Fibroblast of pulmonary artery (primary cell): Measurements from ENCODE around the gene PARD6A.

Experiments used
- DNase-seq: peaks from one replicate; pipeline ENCODE4 v3.0.0-alpha.2; 2010; ENCODE audit warnings: low read depth
- H3K4me3 ChIP-seq: replicated peaks from 2 replicates; pipeline ENCODE4 v1.5.1; 2011; ENCODE audit warnings: low read depth, mild to moderate bottlenecking, control low read depth, low read length, moderate library complexity
- TF ChIP-seq, protein P1 (sequence below): IDR thresholded peaks from 2 replicates; pipeline ENCODE4 v1.5.1; 2011; ENCODE audit warnings: mild to moderate bottlenecking, control low read depth, low read length, inconsistent platforms; ENCODE audit errors: missing control alignments

The PARD6A gene

DNA sequence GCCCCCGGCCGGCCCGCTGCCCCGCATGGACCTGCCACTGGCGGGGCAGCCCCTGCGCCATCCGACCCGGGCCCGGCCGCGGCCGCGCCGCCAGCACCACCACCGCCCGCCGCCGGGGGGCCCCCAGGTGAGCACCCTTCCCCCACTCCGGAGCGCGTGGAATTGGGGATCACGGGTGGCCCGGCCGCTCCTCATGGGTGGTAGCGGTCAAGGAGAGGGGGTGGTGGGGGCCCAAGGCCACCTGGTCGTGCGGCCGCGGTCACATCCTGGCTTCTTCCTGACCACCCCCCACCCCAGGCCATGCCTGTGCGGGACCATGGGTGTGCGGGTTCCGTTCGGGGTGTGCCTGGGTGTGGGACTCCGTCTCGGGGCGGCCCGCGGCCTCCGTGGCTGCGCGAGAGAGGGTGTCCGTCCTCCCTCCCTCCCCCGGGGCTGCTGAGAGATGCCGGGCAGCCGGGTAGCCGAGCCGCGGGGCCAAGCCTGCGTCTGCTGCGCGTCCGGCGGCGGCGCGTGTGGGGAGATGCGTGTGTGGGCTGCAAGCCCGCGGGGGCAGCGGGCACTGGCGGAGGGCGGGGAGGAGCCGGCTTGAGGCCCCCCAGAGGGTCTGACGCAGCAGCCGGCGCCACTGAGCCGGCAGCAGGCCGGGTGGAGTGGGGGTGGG is 7.5 kb upstream of the PARD6A start:
- TF ChIP-seq, protein P1, sequence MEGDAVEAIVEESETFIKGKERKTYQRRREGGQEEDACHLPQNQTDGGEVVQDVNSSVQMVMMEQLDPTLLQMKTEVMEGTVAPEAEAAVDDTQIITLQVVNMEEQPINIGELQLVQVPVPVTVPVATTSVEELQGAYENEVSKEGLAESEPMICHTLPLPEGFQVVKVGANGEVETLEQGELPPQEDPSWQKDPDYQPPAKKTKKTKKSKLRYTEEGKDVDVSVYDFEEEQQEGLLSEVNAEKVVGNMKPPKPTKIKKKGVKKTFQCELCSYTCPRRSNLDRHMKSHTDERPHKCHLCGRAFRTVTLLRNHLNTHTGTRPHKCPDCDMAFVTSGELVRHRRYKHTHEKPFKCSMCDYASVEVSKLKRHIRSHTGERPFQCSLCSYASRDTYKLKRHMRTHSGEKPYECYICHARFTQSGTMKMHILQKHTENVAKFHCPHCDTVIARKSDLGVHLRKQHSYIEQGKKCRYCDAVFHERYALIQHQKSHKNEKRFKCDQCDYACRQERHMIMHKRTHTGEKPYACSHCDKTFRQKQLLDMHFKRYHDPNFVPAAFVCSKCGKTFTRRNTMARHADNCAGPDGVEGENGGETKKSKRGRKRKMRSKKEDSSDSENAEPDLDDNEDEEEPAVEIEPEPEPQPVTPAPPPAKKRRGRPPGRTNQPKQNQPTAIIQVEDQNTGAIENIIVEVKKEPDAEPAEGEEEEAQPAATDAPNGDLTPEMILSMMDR: no peak
- peak overlapping the region; percentile 45 for H3K4me3 ChIP-seq
- no peak for DNase-seq

DNA sequence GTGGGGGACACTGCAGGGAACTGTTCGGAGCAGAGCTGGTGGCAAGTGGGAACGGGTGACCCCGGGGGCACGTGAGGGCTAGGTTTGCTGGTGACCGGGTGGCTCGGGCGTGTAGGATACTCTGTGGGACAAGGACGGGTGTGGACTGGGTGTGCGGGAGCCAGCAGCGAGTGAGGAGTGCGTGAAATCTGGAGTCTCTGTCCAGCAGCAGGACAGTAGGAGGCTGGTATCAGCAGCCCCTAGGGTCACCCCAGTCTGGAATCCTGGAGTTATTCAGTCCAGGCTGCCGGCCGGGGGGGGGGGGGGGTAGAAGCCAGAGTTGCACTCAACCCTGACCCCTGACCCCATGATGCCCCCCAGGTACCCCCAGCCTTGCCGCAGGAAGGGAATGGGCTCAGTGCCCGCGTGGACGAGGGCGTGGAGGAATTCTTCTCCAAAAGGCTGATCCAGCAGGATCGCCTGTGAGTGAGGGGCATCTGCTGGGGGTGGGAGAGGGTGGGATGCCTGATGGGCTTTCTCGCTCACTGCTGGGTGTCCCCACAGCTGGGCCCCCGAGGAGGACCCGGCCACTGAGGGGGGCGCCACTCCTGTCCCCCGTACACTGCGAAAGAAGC is 6.9 kb upstream of the PARD6A start:
- TF ChIP-seq, protein P1: no peak
- peak overlapping the region; percentile 14 for H3K4me3 ChIP-seq
- DNase-seq: no peak

DNA sequence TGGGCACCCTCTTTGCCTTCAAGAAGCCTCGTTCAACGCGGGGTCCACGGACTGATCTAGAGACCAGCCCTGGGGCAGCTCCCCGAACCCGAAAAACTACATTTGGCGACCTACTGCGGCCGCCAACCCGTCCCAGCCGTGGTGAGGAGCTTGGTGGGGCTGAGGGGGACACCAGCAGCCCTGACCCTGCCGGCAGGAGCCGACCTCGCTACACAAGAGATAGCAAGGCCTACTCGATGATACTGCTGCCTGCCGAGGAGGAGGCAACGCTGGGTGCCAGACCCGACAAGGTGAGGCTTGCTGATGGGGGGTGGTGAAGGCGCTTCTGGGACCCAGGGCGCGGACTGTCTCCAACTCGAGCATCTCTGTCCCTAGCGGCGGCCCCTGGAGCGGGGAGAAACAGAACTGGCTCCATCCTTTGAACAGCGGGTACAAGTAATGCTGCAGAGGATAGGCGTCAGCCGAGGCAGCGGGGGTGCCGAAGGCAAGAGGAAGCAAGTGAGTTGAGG is 6.3 kb upstream of the PARD6A start:
- DNase-seq: no peak
- TF ChIP-seq, protein P1: no peak
- no peak overlapping the region for H3K4me3 ChIP-seq

DNA sequence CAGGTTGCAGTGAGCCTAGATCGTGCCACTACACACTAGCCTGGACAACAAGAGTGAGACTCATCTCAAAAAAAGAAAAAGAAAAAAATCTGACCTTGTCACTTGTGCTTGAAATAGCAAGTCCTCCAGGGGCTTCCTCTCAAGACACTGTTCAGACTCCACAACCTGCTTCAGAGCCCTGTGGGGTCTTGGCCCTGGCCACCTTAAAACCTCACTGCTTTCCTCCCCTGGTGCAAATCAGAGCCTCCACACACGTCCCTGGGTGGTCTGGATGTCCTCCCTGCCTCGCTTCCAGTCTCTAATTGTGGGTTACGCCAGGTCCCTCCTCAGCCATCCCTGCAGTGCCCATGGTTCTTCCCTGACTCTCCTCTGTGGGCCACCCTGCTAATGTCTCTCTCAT is 5.4 kb upstream of the PARD6A start:
- no peak overlapping the region for H3K4me3 ChIP-seq
- TF ChIP-seq, protein P1: no peak
- DNase-seq: no peak

DNA sequence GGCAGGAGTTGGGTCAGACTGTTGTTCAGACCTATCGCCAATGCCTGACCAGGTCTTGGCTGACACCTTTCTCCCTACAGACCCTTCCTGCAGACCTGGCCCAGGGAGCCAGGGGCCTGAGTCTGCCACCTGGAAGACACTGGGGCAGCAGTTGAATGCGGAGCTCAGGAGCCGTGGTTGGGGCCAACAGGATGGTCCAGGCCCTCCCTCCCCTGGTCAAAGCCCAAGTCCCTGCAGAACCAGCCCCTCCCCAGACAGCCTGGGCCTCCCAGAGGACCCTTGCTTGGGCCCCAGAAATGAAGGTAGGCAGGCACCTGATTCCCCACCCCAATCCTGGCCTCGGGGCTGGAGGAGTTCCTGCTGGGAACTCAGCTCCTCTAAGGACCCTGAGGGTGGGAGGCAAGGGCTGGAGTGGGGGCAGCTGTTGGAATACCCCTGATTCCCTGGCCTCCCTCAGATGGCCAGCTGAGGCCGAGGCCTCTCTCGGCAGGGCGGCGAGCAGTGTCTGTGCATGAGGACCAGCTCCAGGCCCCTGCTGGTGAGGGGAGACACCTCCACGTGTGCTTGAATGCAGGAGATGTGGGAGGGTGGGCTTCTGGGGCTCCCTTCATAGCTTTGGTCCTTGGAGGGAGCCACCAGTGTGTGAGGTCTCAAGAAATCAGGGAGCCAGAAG is 4.3 kb upstream of the PARD6A start:
- H3K4me3 ChIP-seq: no peak overlapping the region
- TF ChIP-seq, protein P1: no peak
- no peak for DNase-seq

DNA sequence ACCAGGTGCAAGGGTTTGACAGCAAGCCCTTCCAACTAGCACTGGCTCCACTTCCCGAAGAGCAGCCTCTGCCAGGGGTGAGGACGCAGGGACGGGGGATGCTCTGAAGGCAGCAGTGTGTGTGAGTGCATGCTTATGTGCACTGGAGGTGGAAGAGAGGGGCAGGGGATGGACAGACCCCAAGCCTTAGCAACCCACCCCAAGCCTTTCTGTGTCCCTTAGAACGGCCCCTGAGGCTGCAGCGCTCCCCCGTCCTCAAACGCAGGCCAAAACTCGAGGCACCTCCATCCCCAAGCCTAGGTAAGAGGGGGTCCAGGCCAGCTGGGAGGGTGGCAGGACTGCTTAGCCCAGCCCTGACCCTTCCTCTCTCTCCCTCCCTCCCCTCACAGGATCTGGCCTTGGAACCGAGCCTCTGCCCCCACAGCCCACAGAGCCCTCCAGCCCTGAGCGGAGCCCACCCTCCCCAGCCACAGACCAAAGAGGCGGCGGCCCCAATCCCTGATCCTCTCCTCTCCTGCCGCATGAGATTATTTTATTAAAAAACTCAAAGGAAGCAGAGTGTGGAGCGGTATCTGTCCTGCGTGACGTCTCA is 3.6 kb upstream of the PARD6A start:
- DNase-seq: no peak
- H3K4me3 ChIP-seq: no peak overlapping the region
- TF ChIP-seq, protein P1: no peak
